ENCODE results near the gene ZNF236.

- no peak for TF ChIP-seq CTCF (conservative IDR thresholded peaks at IDR 0.05; ENCODE audit: low read depth, low read length)
- TF ChIP-seq EZH2 (IDR thresholded peaks at IDR 0.05; ENCODE audit: borderline replicate concordance, low read depth, low read length, poor library complexity, severe bottlenecking), result no peak
Measured at GRCh38 chr18:76975577-76976110, 153.3 kb downstream of the ZNF236 start.

Data from A673 (cell line).